GM12874 (cell line): ENCODE data around the gene KRTAP4-6.

Experiments used
- CTCF ChIP-seq: IDR thresholded peaks from 2 replicates; pipeline ENCODE4 v1.5.1; 2011; ENCODE audit warnings: low read depth, mild to moderate bottlenecking, control low read depth, low read length, moderate library complexity; ENCODE audit not compliant: insufficient read depth

The KRTAP4-6 gene

DNA sequence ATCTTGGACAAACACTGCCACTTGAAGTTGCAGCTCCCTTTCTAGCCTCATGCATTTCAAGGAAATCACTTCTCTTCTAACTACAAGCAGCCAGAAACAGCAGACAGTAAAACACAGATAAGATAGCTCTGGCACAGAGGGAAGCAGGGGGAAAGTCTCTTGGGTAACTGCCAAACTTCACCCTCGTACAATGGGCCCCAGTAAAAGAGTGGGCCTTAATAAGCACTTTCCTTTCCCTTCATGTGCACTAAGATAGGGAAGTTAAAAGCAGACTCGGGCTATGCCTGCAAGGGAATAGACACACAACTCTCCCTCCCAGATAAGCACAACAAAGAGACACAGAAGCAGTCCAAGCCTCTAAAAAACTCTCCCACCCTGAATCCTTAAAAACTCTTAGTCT is 13.5 kb upstream of the KRTAP4-6 start:
- TF ChIP-seq CTCF = no peak

DNA sequence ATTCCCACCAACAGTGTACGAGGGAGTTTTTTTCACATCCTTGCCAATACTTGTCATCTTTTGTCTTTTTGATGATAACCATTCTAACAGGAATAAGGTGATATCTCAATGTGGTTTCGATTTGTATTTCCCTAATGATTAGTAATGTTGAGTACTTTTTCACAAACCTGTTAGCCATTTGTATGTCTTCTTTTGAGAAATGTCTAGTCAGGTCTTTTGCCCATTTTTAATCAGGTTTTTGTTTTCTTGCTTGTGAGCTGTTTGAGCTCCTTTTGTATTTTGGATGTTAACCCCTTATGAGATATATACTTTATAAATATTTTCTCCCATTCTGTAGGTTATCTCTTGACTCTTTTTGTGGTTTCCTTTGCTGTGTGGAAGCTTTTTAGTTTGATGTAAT is 11.2 kb upstream of the KRTAP4-6 start:
- no peak for TF ChIP-seq CTCF

- TF ChIP-seq CTCF = no peak
Observed at GRCh38 chr17:41150026-41150425, 9.7 kb upstream of the KRTAP4-6 start.

GRCh38 chr17:41149652-41149985 is 9.3 kb upstream of the KRTAP4-6 start, which contains the start of gene KRTAP4-5:
KRTAP4-5 (minus strand) TSS chr17:41149825; CDS start chr17:41149767, 58 bp downstream.
- TF ChIP-seq CTCF = no peak

- TF ChIP-seq CTCF = no peak
Observed at GRCh38 chr17:41147531-41148204, 7.3 kb upstream of the KRTAP4-6 start.

GRCh38 chr17:41145261-41145660 is 4.9 kb upstream of the KRTAP4-6 start:
- TF ChIP-seq CTCF = no peak

GRCh38 chr17:41144846-41145245 is 4.5 kb upstream of the KRTAP4-6 start:
- no peak for TF ChIP-seq CTCF
